BE2C (cell line): ENCODE measurements around the gene TRIM31.

Experiments
- DNase-seq: peaks from one replicate; pipeline ENCODE4 v3.0.0-alpha.2; 2020
- H3K27me3 ChIP-seq: fragments of 250-450 bp; sonication (Bioruptor Pico); 2 replicates; pipeline ENCODE4 v1.5.1; 2020; ENCODE audit warnings: mild to moderate bottlenecking
- H3K36me3 ChIP-seq: fragments of 250-450 bp; sonication (Bioruptor Pico); 2 replicates; pipeline ENCODE4 v1.5.1; 2020; ENCODE audit warnings: mild to moderate bottlenecking
- H3K4me1 ChIP-seq: fragments of 250-450 bp; sonication (Bioruptor Pico); 2 replicates; pipeline ENCODE4 v1.5.1; 2020
- H3K4me3 ChIP-seq: 2 replicates; pipeline ENCODE4 v1.5.1; 2011; ENCODE audit warnings: low read depth, low read length
- H3K9me3 ChIP-seq: fragments of 250-450 bp; sonication (Bioruptor Pico); 2 replicates; pipeline ENCODE4 v1.5.1; 2020
- TF ChIP-seq, protein P1 (sequence below): IDR thresholded peaks from 2 replicates; pipeline ENCODE4 v1.5.1; 2012; ENCODE audit warnings: mild to moderate bottlenecking, low read depth, low read length

Gene TRIM31

DNA sequence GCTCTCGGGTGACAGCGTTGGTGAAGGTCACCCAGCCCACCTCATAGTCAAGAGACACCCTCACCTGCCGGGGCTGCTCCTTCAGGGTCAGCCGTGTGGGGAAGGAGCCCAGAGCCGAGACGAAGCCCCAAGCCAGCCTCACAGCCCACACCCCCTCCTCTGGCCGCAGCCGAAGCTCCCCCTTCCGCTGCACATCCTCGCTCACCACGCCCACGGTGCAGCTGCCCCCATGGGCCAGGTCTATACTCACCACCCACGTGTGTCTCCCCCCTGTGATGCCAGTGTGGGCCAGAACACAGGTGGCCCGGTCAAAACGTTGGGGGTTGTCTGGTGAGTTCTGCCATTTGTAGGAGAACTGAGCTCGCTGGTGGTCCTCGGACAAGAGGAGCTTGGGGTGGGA, 41.2 kb upstream of the TRIM31 start:
- Histone ChIP-seq H3K4me1 (no peaks in the 10 kb centered on the region), H3K9me3 (no peaks in the 10 kb centered on the region), H3K27me3 (peaks cover 26% of the 10 kb centered on the region), H3K4me3 (no peak overlapping the region), H3K36me3 (no peaks in the 10 kb centered on the region)
- DNase-seq: no peak
- TF ChIP-seq, protein P1, sequence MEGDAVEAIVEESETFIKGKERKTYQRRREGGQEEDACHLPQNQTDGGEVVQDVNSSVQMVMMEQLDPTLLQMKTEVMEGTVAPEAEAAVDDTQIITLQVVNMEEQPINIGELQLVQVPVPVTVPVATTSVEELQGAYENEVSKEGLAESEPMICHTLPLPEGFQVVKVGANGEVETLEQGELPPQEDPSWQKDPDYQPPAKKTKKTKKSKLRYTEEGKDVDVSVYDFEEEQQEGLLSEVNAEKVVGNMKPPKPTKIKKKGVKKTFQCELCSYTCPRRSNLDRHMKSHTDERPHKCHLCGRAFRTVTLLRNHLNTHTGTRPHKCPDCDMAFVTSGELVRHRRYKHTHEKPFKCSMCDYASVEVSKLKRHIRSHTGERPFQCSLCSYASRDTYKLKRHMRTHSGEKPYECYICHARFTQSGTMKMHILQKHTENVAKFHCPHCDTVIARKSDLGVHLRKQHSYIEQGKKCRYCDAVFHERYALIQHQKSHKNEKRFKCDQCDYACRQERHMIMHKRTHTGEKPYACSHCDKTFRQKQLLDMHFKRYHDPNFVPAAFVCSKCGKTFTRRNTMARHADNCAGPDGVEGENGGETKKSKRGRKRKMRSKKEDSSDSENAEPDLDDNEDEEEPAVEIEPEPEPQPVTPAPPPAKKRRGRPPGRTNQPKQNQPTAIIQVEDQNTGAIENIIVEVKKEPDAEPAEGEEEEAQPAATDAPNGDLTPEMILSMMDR: no peak

DNA sequence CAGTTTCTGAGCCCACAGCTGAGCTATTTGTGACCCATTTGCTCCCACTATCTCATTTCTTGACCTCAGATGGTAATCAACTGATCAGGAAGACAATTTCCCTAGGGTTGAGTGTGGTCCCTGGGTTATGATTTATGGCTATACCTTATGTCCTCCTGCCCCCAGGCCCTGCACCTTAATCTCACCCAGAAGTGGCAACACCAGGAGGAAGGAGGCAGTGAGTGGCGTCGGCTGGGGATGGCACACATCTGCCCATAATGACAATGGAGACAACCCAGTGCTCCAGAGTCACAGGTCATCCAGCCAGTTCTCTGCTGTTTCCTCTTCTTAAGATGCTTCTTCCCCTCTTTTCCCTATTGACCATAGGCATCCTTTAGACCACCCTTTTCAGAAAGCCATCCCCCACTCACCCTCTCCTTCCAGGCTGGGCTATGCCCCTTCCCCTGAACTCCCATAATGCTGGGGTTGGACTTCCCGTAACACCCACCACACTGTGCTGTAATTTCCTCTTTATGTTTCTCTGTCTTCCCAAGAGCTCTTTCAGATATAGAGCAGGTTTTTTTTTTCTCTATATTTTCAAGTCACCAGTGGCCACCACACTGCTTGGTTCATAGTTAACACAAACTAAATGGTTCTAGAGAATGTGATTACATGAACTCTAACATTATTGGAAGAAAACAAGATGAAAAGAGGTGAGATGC, 40.2 kb upstream of the TRIM31 start:
- H3K27me3 ChIP-seq: peaks cover 18% of the 10 kb centered on the region
- TF ChIP-seq, protein P1: no peak
- H3K4me3 ChIP-seq: no peak overlapping the region
- no peaks in the 10 kb centered on the region for H3K9me3 ChIP-seq
- H3K4me1 ChIP-seq: no peaks in the 10 kb centered on the region
- no peak for DNase-seq
- H3K36me3 ChIP-seq: no peaks in the 10 kb centered on the region

DNA sequence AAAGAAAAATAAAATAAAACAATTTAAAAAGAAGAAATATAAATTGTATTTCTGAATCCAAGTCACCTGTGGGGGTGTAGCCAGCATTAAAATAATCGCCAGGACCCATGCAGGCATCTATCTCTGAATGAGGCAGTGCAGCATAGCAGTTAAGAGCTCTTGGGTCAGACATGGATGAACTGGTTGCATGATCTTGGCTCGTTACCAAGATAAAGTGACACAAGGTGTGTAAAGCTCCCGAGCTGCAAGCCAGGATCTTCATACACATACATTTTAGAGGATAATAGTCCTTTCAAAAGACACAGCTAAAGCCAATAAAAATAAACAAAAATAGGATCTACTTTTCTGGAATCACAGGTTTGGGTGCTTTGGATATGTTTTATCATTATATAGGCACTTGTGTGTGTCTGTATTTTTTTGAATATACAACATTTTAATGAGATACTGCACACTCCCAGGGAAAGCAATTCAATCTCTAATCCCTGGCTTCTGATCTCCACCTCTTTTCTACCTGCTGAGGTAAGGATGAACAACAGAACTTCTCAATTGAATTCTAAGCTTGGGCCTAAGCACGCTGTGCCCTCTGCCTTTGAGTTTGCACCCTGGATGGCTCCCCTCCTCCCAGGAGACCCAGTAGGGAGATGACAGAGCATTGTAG, 39.3 kb upstream of the TRIM31 start:
- H3K4me1 ChIP-seq: no peaks in the 10 kb centered on the region
- H3K9me3 ChIP-seq: no peaks in the 10 kb centered on the region
- peaks cover 17% of the 10 kb centered on the region for H3K27me3 ChIP-seq
- H3K4me3 ChIP-seq: no peak overlapping the region
- TF ChIP-seq, protein P1: no peak
- DNase-seq: no peak
- no peaks in the 10 kb centered on the region for H3K36me3 ChIP-seq

DNA sequence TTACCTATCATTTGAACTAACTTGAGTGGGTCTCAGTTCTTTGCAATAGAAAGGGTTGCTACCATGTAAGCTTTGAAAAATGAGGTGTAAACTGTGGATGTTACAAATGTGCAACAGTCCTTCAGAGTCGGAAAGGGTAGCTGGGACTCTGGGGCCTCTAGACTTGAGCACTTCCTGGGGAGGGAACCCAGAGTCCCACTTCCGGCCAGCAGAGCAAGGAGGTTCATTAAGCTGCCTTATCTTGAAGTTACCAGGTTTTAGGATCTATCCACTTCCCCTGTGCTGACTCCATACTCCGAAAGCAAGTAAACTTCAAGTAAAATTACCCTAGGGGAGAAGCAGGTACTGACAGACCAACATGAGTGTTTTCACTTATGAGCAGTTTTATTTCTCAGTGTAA, 38.7 kb upstream of the TRIM31 start:
- Histone ChIP-seq H3K9me3 (no peaks in the 10 kb centered on the region), H3K4me3 (no peak overlapping the region), H3K36me3 (no peaks in the 10 kb centered on the region), H3K27me3 (peaks cover 22% of the 10 kb centered on the region), H3K4me1 (no peaks in the 10 kb centered on the region)
- DNase-seq: no peak
- TF ChIP-seq, protein P1: no peak

DNA sequence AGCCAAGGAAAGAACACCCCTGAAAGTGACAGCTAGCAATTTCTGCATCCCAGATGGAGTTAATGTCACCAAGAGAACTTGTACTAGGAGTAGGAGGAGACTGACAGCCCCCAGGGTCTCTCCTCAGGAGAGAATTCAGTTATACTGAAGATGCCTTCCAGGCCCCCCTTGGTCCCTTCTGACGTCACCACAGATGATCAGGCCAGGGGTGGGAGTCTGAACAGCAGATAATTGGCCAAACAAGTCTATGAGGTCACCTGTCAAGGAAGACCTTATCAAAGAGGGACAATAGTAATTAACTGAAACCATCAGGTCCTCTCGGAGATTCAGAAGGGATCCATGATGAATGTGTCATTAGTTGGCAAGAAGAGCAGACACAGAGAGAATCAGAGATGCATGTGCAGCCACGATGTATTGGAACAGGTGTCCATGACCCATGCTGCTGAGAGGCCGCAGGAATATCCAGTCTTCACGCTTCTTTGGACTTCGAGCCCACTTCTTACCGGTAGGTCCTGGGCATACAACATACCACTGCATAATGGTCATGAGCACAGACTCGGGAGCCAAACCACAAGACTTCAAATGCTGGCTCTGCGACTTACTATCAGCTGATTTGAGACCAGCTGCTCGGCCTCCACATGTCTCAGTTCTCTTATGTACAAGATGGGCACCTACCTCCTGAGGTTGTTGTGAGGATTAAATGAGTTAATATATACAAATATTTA, 37.9 kb upstream of the TRIM31 start:
- H3K27me3 ChIP-seq: peaks cover 22% of the 10 kb centered on the region

More for the DNA sequence above, 37.9 kb upstream of the TRIM31 start:
- H3K36me3 ChIP-seq: no peaks in the 10 kb centered on the region
- TF ChIP-seq, protein P1: no peak
- no peak for DNase-seq
- no peak overlapping the region for H3K4me3 ChIP-seq
- no peaks in the 10 kb centered on the region for H3K9me3 ChIP-seq
- no peaks in the 10 kb centered on the region for H3K4me1 ChIP-seq
